Spinal cord (tissue), 10 donors: Measurements from ENCODE around the gene BCAS4. TPM values are rescaled to one million over a fixed set of nuclear protein-coding genes. Genes with fewer than 3 reads are reported as not detected.

ENCODE experiments used
- DNase-seq, 6 donors: peaks; one replicate each; pipeline versions ENCODE4 v3.0.0 to v3.0.0-alpha.2; 2013 to 2015; ENCODE audit warnings: low spot score in 6 of 6, low read depth in 4 of 6
- H3K27ac ChIP-seq: one replicate; pipeline ENCODE4 v1.5.1; 2013; ENCODE audit warnings: low read depth, low read length, control low read depth
- H3K27me3 ChIP-seq: one replicate; pipeline ENCODE4 v1.6.1; 2013; ENCODE audit warnings: low read length; ENCODE audit not compliant: control insufficient read depth, insufficient read depth
- H3K36me3 ChIP-seq: one replicate; pipeline ENCODE4 v1.6.1; 2013; ENCODE audit warnings: low read length; ENCODE audit not compliant: control insufficient read depth, insufficient read depth
- H3K4me1 ChIP-seq: one replicate; pipeline ENCODE4 v1.6.1; 2013; ENCODE audit warnings: low read length; ENCODE audit not compliant: control insufficient read depth, insufficient read depth
- H3K4me3 ChIP-seq: one replicate; pipeline ENCODE4 v1.5.1; 2013; ENCODE audit warnings: low read depth, low read length, control low read depth
- H3K9me3 ChIP-seq: one replicate; pipeline ENCODE4 v1.6.1; 2013; ENCODE audit warnings: low read length; ENCODE audit not compliant: control insufficient read depth, insufficient read depth
- WGBS: methylation state at CpG from one replicate; pipeline ENCODE4 v1.1.5; 2013; ENCODE audit warnings: missing lambda C conversion rate; ENCODE audit not compliant: insufficient coverage; 5-methylcytosine and 5-hydroxymethylcytosine counted together
- long read RNA-seq, 4 donors: transcript quantifications; one replicate each; lab custom pipeline, GENCODE V29; 2026
- polyA plus RNA-seq, 2 donors: library from polyadenylated mRNA; unstranded; fragments of 120-200 nt; gene quantifications; one replicate each; pipeline ENCODE4 v1.2.1, GENCODE V29; 2013; ENCODE audit not compliant: insufficient read length in 2 of 2
- total RNA-seq, 2 donors: library from RNA; depleted of rRNA in 1 of 2; stranded (reverse); fragments of 120-200 nt in 1 of 2; fragments of >200 nt in 1 of 2; gene quantifications; one replicate each; pipeline versions ENCODE4 v1.2.3 to v1.2.4, GENCODE V29; 2013 to 2014
- donor health status: healthy.

BCAS4 gene
- total RNA-seq (10 to 100 TPM in 1 of 2 donors, 1 to 10 TPM in 1; 7.8 to 12.0 TPM), polyA plus RNA-seq (10 to 100 TPM; 16.6 TPM)
- long read RNA-seq, donor 1, full-length matches to known transcripts, result 5 of 13 reads
- long read RNA-seq, donor 1, partial matches to known transcripts, result 8 of 13 reads
- long read RNA-seq, donor 1, other reads (novel, unspliced or antisense), result 0 of 13 reads
- long read RNA-seq, donor 2, full-length matches to known transcripts, result 1 of 1 reads
- long read RNA-seq, donor 2, partial matches to known transcripts, result 0 of 1 reads
- long read RNA-seq, donor 2, other reads (novel, unspliced or antisense), result 0 of 1 reads
- long read RNA-seq, donor 3, full-length matches to known transcripts, result 2 of 2 reads
- long read RNA-seq, donor 3, partial matches to known transcripts, result 0 of 2 reads
- long read RNA-seq, donor 3, other reads (novel, unspliced or antisense), result 0 of 2 reads
- long read RNA-seq, donor 4, full-length matches to known transcripts, result 7 of 351 reads
- long read RNA-seq, donor 4, partial matches to known transcripts, result 344 of 351 reads
- long read RNA-seq, donor 4, other reads (novel, unspliced or antisense), result 0 of 351 reads

- no peak within 1 kb of the TSS for H3K27ac ChIP-seq
- peaks cover 27% of the 10 kb centered on the region for H3K4me1 ChIP-seq
- H3K9me3 ChIP-seq, result no peaks in the 10 kb centered on the region
- DNase-seq, result peak in 4 of 6 donors; percentile 51 to 90 (median 77)
- H3K27me3 ChIP-seq, result no peaks in the 10 kb centered on the region
- peak within 1 kb of the TSS; percentile 81 for H3K4me3 ChIP-seq
- H3K36me3 ChIP-seq, result no peaks in the 10 kb centered on the region
- WGBS, result under 1% methylated on average over 87 of the region's 92 CpGs
Observed at GRCh38 chr20:50794846-50795634, at the start of gene BCAS4. Gene BCAS4 (plus strand): TSS chr20:50795061. CDS start chr20:50795084, 23 bp downstream.

- H3K36me3 ChIP-seq, result peaks cover 6% of the 10 kb centered on the region
- peaks cover 17% of the 10 kb centered on the region for H3K4me1 ChIP-seq
- H3K27me3 ChIP-seq, result no peaks in the 10 kb centered on the region
- DNase-seq, result no peak
- no peak overlapping the region for H3K27ac ChIP-seq
- WGBS, result no CpG with 5 or more reads among the region's 2 CpGs
- H3K9me3 ChIP-seq, result no peaks in the 10 kb centered on the region
- H3K4me3 ChIP-seq, result no peak overlapping the region
Observed at GRCh38 chr20:50745634-50746137, 49.2 kb upstream of the BCAS4 start.

GRCh38 chr20:50746138-50746940 lies 48.5 kb upstream of the BCAS4 start:
- Histone ChIP-seq H3K27ac (no peak overlapping the region), H3K27me3 (no peaks in the 10 kb centered on the region), H3K4me1 (peaks cover 17% of the 10 kb centered on the region), H3K4me3 (no peak overlapping the region), H3K36me3 (peaks cover 6% of the 10 kb centered on the region), H3K9me3 (no peaks in the 10 kb centered on the region)
- whole genome bisulfite sequencing, result 50% methylated on average over 1 of the region's 3 CpGs
- DNase-seq, result peak in 2 of 6 donors; percentile 37 to 61

GRCh38 chr20:50747275-50747674 lies 47.6 kb upstream of the BCAS4 start:
- no peaks in the 10 kb centered on the region for H3K9me3 ChIP-seq
- H3K27me3 ChIP-seq, result no peaks in the 10 kb centered on the region
- no peak overlapping the region for H3K27ac ChIP-seq
- WGBS, result no CpG with 5 or more reads among the region's 2 CpGs
- peaks cover 3% of the 10 kb centered on the region for H3K36me3 ChIP-seq
- H3K4me1 ChIP-seq, result peaks cover 17% of the 10 kb centered on the region
- DNase-seq, result no peak
- no peak overlapping the region for H3K4me3 ChIP-seq

- 80% methylated on average over 1 of the region's 8 CpGs for WGBS
- H3K4me3 ChIP-seq, result no peak overlapping the region
- H3K27ac ChIP-seq, result peak overlapping the region; percentile 2
- H3K9me3 ChIP-seq, result no peaks in the 10 kb centered on the region
- H3K4me1 ChIP-seq, result peaks cover 7% of the 10 kb centered on the region
- DNase-seq, result no peak
- no peaks in the 10 kb centered on the region for H3K27me3 ChIP-seq
- H3K36me3 ChIP-seq, result no peaks in the 10 kb centered on the region
Observed at GRCh38 chr20:50750145-50750671, 44.7 kb upstream of the BCAS4 start.

- no peaks in the 10 kb centered on the region for H3K27me3 ChIP-seq
- no peak overlapping the region for H3K27ac ChIP-seq
- H3K36me3 ChIP-seq, result no peaks in the 10 kb centered on the region
- no CpG with 5 or more reads among the region's 3 CpGs for WGBS
- no peak overlapping the region for H3K4me3 ChIP-seq
- DNase-seq, result no peak
- H3K9me3 ChIP-seq, result no peaks in the 10 kb centered on the region
- H3K4me1 ChIP-seq, result peaks cover 3% of the 10 kb centered on the region
Observed at GRCh38 chr20:50753152-50753551, 41.7 kb upstream of the BCAS4 start.

GRCh38 chr20:50754420-50754819 lies 40.4 kb upstream of the BCAS4 start:
- no peaks in the 10 kb centered on the region for H3K27me3 ChIP-seq
- H3K4me3 ChIP-seq, result no peak overlapping the region
- H3K36me3 ChIP-seq, result no peaks in the 10 kb centered on the region
- 95% methylated on average over 4 of the region's 4 CpGs for WGBS
- no peak for DNase-seq
- no peaks in the 10 kb centered on the region for H3K4me1 ChIP-seq
- no peak overlapping the region for H3K27ac ChIP-seq
- H3K9me3 ChIP-seq, result no peaks in the 10 kb centered on the region

- Histone ChIP-seq H3K4me3 (no peak overlapping the region), H3K36me3 (no peaks in the 10 kb centered on the region), H3K4me1 (no peaks in the 10 kb centered on the region), H3K9me3 (no peaks in the 10 kb centered on the region), H3K27ac (no peak overlapping the region), H3K27me3 (no peaks in the 10 kb centered on the region)
- no CpG with 5 or more reads among the region's 2 CpGs for WGBS
- DNase-seq, result no peak
Observed at GRCh38 chr20:50756447-50756846, 38.4 kb upstream of the BCAS4 start.

- DNase-seq, result no peak
- H3K27me3 ChIP-seq, result no peaks in the 10 kb centered on the region
- 63% methylated on average over 3 of the region's 5 CpGs for WGBS
- no peak overlapping the region for H3K4me3 ChIP-seq
- no peaks in the 10 kb centered on the region for H3K9me3 ChIP-seq
- H3K4me1 ChIP-seq, result peaks cover 12% of the 10 kb centered on the region
- H3K27ac ChIP-seq, result no peak overlapping the region
- H3K36me3 ChIP-seq, result no peaks in the 10 kb centered on the region
Observed at GRCh38 chr20:50758469-50758868, 36.4 kb upstream of the BCAS4 start.
